GM19452 (cell line): ENCODE results near the gene SEC24D.
A peak's percentile ranks its signal among the peaks of the same experiment; 100 is the strongest.
"Not testable (repeated sequence)": the region's sequence is repeated elsewhere in the genome, so short reads cannot be mapped to it uniquely, and the experiment has no call there.

Source experiments
- ATAC-seq: cut with Tn5 transposase; IDR thresholded peaks from one replicate; pipeline ENCODE4 v1.9.1; 2021; ENCODE audit not compliant: unreplicated experiment

The SEC24D gene

GRCh38 chr4:118835571-118836300, at the start of gene SEC24D:
SEC24D (minus strand) TSS chr4:118836126; CDS start chr4:118833696, 2,430 bp downstream.
- ATAC-seq, result peak; percentile 73

GRCh38 chr4:118884716-118885115, 48.8 kb upstream of the SEC24D start:
- no peak for ATAC-seq

- ATAC-seq, result no peak
Observed at GRCh38 chr4:118883861-118884260, 47.9 kb upstream of the SEC24D start.

- ATAC-seq, result no peak
Observed at GRCh38 chr4:118881512-118882146, 45.7 kb upstream of the SEC24D start.

- ATAC-seq, result no peak
Observed at GRCh38 chr4:118879409-118879808, 43.5 kb upstream of the SEC24D start.

- ATAC-seq, result not testable (repeated sequence)
Observed at GRCh38 chr4:118878507-118878906, 42.6 kb upstream of the SEC24D start.

- no peak for ATAC-seq
Observed at GRCh38 chr4:118877797-118878196, 41.9 kb upstream of the SEC24D start.

GRCh38 chr4:118872181-118872580, 36.3 kb upstream of the SEC24D start:
- no peak for ATAC-seq

- ATAC-seq, result no peak
Observed at GRCh38 chr4:118869808-118870342, 33.9 kb upstream of the SEC24D start.

- ATAC-seq, result no peak
Observed at GRCh38 chr4:118867311-118868067, 31.6 kb upstream of the SEC24D start.

GRCh38 chr4:118866442-118866841, 30.5 kb upstream of the SEC24D start:
- no peak for ATAC-seq

- ATAC-seq, result peak; percentile 85
Observed at GRCh38 chr4:118865091-118865708, 29.3 kb upstream of the SEC24D start.

- no peak for ATAC-seq
Observed at GRCh38 chr4:118858779-118859178, 22.9 kb upstream of the SEC24D start.

- ATAC-seq, result no peak
Observed at GRCh38 chr4:118857760-118858159, 21.8 kb upstream of the SEC24D start.

- ATAC-seq, result peak; percentile 89
Observed at GRCh38 chr4:118850488-118851173, 14.7 kb upstream of the SEC24D start.

- ATAC-seq, result peak; percentile 10
Observed at GRCh38 chr4:118849867-118850487, 14.1 kb upstream of the SEC24D start.

GRCh38 chr4:118848901-118849300, 13.0 kb upstream of the SEC24D start:
- ATAC-seq, result no peak

GRCh38 chr4:118848242-118848641, 12.3 kb upstream of the SEC24D start:
- ATAC-seq, result no peak

GRCh38 chr4:118846979-118847378, 11.1 kb upstream of the SEC24D start:
- no peak for ATAC-seq

GRCh38 chr4:118845552-118846050, 9.7 kb upstream of the SEC24D start:
- no peak for ATAC-seq
